Measurements from ENCODE around the gene HTR2C. TPM values are rescaled to one million over a fixed set of nuclear protein-coding genes. Genes with fewer than 3 reads are reported as not detected.
"Not testable (repeated sequence)": the region's sequence is repeated elsewhere in the genome, so short reads cannot be mapped to it uniquely, and the experiment has no call there.

HTR2C gene
- total RNA-seq, 1 donor from 2014 or later: 0.34 TPM

DNA sequence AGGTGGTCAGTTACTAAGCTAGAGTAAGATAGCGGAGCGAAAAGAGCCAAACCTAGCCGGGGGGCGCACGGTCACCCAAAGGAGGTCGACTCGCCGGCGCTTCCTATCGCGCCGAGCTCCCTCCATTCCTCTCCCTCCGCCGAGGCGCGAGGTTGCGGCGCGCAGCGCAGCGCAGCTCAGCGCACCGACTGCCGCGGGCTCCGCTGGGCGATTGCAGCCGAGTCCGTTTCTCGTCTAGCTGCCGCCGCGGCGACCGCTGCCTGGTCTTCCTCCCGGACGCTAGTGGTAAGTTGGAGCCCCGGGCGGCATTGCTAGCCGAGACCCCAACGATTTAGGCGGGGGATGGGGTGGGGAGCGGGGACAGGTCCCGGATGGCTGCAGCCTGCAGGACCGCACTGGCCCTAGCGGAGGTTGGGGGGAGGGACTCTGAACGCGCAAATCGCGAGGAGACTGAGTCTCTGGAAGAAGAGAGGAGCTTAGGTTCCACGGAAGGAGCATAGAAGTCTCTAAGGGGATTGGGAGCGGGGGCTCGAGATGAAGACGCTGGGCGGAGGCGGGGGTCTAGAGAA lies 573 bp downstream of the HTR2C start:
- Mint-ChIP-seq H3K27ac (peak overlapping the region; percentile 7), H3K4me3 (peak overlapping the region; percentile 84), H3K9me3 (no peaks in the 10 kb centered on the region), H3K4me1 (ENCODE audit: unreplicated experiment) (peaks cover 9% of the 10 kb centered on the region), H3K27me3 (peaks cover 98% of the 10 kb centered on the region), H3K36me3 (no peaks in the 10 kb centered on the region)
- DNase-seq (ENCODE audit: extremely low spot score, unreplicated experiment): peak; percentile 76
- TF ChIP-seq, protein P1, sequence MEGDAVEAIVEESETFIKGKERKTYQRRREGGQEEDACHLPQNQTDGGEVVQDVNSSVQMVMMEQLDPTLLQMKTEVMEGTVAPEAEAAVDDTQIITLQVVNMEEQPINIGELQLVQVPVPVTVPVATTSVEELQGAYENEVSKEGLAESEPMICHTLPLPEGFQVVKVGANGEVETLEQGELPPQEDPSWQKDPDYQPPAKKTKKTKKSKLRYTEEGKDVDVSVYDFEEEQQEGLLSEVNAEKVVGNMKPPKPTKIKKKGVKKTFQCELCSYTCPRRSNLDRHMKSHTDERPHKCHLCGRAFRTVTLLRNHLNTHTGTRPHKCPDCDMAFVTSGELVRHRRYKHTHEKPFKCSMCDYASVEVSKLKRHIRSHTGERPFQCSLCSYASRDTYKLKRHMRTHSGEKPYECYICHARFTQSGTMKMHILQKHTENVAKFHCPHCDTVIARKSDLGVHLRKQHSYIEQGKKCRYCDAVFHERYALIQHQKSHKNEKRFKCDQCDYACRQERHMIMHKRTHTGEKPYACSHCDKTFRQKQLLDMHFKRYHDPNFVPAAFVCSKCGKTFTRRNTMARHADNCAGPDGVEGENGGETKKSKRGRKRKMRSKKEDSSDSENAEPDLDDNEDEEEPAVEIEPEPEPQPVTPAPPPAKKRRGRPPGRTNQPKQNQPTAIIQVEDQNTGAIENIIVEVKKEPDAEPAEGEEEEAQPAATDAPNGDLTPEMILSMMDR (conservative IDR thresholded peaks at IDR 0.05): peak; percentile 59

DNA sequence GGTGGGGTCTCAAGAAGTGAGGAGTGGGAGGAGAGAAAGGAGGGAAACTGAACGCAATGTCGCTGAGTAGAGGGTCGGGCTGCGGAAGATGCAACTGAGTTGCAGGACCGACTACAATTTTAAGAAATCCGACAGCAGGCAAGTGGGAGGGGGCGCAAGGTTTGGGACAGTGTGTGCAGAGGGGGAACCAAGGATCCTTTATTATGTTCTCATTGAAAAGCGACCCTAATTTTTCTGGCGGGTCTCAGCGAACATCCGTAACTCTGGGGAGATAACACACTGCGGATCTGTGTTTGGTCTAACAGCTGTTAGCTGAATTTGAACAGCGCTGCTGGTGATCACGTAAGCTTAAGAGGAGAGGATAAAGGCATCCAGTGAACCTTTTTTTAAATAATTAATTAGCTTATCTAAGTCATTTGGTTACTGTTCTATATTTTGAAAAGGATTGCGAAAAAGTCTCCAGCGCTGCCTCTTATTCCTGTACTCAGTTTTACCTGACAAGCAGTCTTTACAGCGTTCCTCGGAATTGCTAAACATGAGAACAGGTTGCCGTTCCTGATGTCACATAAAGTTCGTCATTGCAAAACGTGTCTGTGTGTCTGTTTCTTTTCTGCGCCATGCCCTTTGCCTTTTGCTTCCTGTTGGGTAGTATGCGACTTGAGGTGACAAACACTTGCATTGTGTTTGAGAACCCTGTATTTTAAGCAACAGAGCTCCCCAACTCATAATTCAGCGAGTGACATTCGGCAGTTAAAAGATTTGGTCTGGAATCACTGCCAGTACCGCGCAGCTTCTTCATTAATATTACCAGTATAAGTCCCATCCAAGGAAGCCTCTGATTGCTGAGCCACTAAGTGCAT lies 1.3 kb downstream of the HTR2C start:
- no peaks in the 10 kb centered on the region for H3K36me3 Mint-ChIP-seq
- peaks cover 98% of the 10 kb centered on the region for H3K27me3 Mint-ChIP-seq
- TF ChIP-seq, protein P1 (conservative IDR thresholded peaks at IDR 0.05): no peak
- H3K27ac Mint-ChIP-seq: no peak overlapping the region
- no peak for DNase-seq (ENCODE audit: extremely low spot score, unreplicated experiment)
- no peaks in the 10 kb centered on the region for H3K9me3 Mint-ChIP-seq
- peak overlapping the region; percentile 84 for H3K4me3 Mint-ChIP-seq
- peaks cover 9% of the 10 kb centered on the region for H3K4me1 Mint-ChIP-seq (ENCODE audit: unreplicated experiment)

DNA sequence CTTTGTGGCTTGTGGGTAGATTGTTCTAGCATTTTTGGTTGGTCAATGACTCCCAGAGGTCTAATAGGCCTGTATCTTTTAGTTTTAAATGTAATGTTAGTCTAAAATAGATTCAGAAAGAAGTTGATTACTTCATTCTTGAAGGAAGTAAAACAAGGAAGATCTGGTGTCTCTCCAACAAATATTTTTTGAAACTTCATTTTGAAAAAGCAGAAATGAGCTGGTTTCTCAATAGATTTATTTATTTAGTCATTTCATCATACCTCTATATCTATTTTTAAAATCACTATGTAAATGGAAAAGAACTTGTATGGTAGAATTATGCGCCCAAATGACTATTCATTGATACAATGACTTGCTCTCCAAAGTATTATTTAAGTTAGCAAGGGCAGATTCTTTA lies 7.2 kb downstream of the HTR2C start:
- Mint-ChIP-seq H3K4me3 (no peak overlapping the region), H3K27me3 (peaks cover 67% of the 10 kb centered on the region), H3K36me3 (no peaks in the 10 kb centered on the region), H3K4me1 (ENCODE audit: unreplicated experiment) (no peaks in the 10 kb centered on the region), H3K27ac (no peak overlapping the region), H3K9me3 (no peaks in the 10 kb centered on the region)
- no peak for DNase-seq (ENCODE audit: extremely low spot score, unreplicated experiment)
- TF ChIP-seq, protein P1 (conservative IDR thresholded peaks at IDR 0.05): no peak

DNA sequence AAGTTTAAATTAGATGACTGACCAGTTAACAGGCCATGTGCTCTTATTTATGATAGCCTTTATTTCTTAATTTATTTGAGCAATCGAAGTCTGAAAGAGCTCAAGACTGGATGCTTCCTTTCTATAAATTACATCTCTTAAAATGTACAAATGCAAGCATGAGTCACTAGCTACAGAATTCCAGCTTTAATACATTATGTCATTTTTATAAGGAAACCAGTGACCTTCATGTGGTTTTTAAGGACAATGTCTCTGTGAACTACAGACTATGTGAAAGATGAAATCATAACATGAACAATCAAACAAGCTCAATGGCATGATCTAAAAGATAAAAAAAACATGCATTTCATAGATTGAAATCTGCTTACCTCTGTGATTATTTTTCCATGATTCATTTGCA lies 15.4 kb downstream of the HTR2C start:
- Mint-ChIP-seq H3K4me3 (no peak overlapping the region), H3K27me3 (peaks cover 34% of the 10 kb centered on the region), H3K4me1 (ENCODE audit: unreplicated experiment) (no peaks in the 10 kb centered on the region), H3K9me3 (no peaks in the 10 kb centered on the region), H3K27ac (no peak overlapping the region), H3K36me3 (no peaks in the 10 kb centered on the region)
- DNase-seq (ENCODE audit: extremely low spot score, unreplicated experiment): no peak
- TF ChIP-seq, protein P1 (conservative IDR thresholded peaks at IDR 0.05): no peak

DNA sequence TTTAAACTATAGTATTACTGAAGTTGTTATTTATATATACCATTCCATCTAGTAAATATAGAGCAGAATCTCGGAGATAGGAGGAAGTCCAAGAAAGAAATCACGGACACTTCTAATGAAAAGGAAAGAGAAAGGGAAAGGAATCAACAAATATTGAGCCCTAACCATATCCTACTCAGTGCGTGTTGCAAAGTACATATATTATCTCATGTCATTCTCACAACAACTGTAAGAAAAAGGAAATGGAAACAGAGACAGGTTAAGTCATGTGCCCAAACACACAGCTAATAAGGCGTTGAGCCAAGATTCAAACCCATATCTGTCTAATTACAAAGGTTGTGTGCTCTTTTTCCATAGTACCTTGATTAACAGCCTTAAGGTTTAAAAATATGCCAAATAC lies 16.0 kb downstream of the HTR2C start:
- no peaks in the 10 kb centered on the region for H3K9me3 Mint-ChIP-seq
- peaks cover 34% of the 10 kb centered on the region for H3K27me3 Mint-ChIP-seq
- H3K36me3 Mint-ChIP-seq: no peaks in the 10 kb centered on the region
- no peaks in the 10 kb centered on the region for H3K4me1 Mint-ChIP-seq (ENCODE audit: unreplicated experiment)
- no peak for DNase-seq (ENCODE audit: extremely low spot score, unreplicated experiment)
- no peak overlapping the region for H3K4me3 Mint-ChIP-seq
- no peak overlapping the region for H3K27ac Mint-ChIP-seq
- TF ChIP-seq, protein P1 (conservative IDR thresholded peaks at IDR 0.05): no peak

DNA sequence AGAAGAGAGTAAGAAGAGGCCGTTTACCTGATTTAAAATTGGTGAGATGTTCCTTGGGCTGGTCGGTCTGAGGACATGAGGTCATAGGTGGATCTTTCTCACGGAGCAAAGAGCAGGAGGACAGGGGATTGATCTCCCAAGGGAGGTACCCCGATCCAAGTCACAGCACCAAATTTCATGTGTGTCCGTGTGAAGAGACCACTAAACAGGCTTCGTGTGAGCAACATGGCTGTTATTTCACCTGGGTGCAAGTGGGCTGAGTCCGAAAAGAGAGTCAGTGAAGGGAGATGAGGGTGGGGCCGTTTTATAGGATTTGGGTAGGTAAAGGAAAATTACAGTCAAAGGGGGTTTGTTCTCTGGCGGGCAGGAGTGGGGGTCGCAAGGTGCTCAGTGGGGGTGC lies 22.7 kb downstream of the HTR2C start:
- H3K27ac Mint-ChIP-seq; H3K36me3 Mint-ChIP-seq; H3K4me3 Mint-ChIP-seq; H3K9me3 Mint-ChIP-seq; DNase-seq (ENCODE audit: extremely low spot score, unreplicated experiment); H3K4me1 Mint-ChIP-seq (ENCODE audit: unreplicated experiment): not testable (repeated sequence)
- peaks cover 39% of the 10 kb centered on the region for H3K27me3 Mint-ChIP-seq
